GM18511 (cell line): ENCODE data around the gene CKAP5.

ENCODE experiments used
- ATAC-seq: cut with Tn5 transposase; IDR thresholded peaks from one replicate; pipeline ENCODE4 v1.9.1; 2021; ENCODE audit warnings: mild to moderate bottlenecking, moderate library complexity; ENCODE audit not compliant: unreplicated experiment

Gene CKAP5

GRCh38 chr11:46769636-46770221, 76.4 kb downstream of the CKAP5 start:
- no peak for ATAC-seq

- no peak for ATAC-seq
These were observed 79.4 kb downstream of the CKAP5 start for GRCh38 chr11:46766656-46767055.

- no peak for ATAC-seq
These were observed 83.8 kb downstream of the CKAP5 start for GRCh38 chr11:46762248-46762647.

GRCh38 chr11:46761807-46762206, 84.3 kb downstream of the CKAP5 start:
- no peak for ATAC-seq

GRCh38 chr11:46760429-46761128, 85.5 kb downstream of the CKAP5 start:
- ATAC-seq: no peak

GRCh38 chr11:46759196-46759595, 86.9 kb downstream of the CKAP5 start:
- no peak for ATAC-seq

- ATAC-seq: no peak
These were observed 90.1 kb downstream of the CKAP5 start for GRCh38 chr11:46755962-46756361.

GRCh38 chr11:46747150-46747549, 98.9 kb downstream of the CKAP5 start:
- ATAC-seq: no peak

- no peak for ATAC-seq
These were observed 100.1 kb downstream of the CKAP5 start for GRCh38 chr11:46745995-46746394.

GRCh38 chr11:46745328-46745727, 100.8 kb downstream of the CKAP5 start:
- no peak for ATAC-seq

- no peak for ATAC-seq
These were observed 102.3 kb downstream of the CKAP5 start for GRCh38 chr11:46743693-46744339.

- ATAC-seq: no peak
These were observed 103.0 kb downstream of the CKAP5 start for GRCh38 chr11:46743043-46743442.

- no peak for ATAC-seq
These were observed 104.2 kb downstream of the CKAP5 start for GRCh38 chr11:46741600-46742484.

GRCh38 chr11:46738887-46739286, 107.2 kb downstream of the CKAP5 start:
- ATAC-seq: no peak

- ATAC-seq: no peak
These were observed 108.4 kb downstream of the CKAP5 start for GRCh38 chr11:46737699-46738098.

- no peak for ATAC-seq
These were observed 109.5 kb downstream of the CKAP5 start for GRCh38 chr11:46736615-46737014.

GRCh38 chr11:46736146-46736545, 109.9 kb downstream of the CKAP5 start:
- no peak for ATAC-seq

- ATAC-seq: no peak
These were observed 112.8 kb downstream of the CKAP5 start for GRCh38 chr11:46733234-46733633.

- no peak for ATAC-seq
These were observed 114.5 kb downstream of the CKAP5 start for GRCh38 chr11:46731545-46731944.

- no peak for ATAC-seq
These were observed 116.7 kb downstream of the CKAP5 start for GRCh38 chr11:46729110-46730027.
